Stimulated activated CD8-positive, alpha-beta memory T cell treated with anti-CD3 and anti-CD28 coated beads, Interleukin-7, amount 100 ng/mL, for 24 hours (primary cell): ENCODE results near the gene GRHL3.

Experiments
- DNase-seq: peaks from one replicate; pipeline ENCODE4 v3.0.0-alpha.2; 2020; ENCODE audit warnings: low read depth

Gene GRHL3

GRCh38 chr1:24374891-24375786 lies 56.0 kb downstream of the GRHL3 start:
- no peak for DNase-seq

- no peak for DNase-seq
These were observed 60.7 kb downstream of the GRHL3 start for GRCh38 chr1:24379733-24380315.

GRCh38 chr1:24380508-24380907 lies 61.4 kb downstream of the GRHL3 start:
- no peak for DNase-seq

GRCh38 chr1:24381256-24381655 lies 62.1 kb downstream of the GRHL3 start:
- DNase-seq = no peak

GRCh38 chr1:24382165-24382577 lies 63.0 kb downstream of the GRHL3 start:
- DNase-seq = no peak

GRCh38 chr1:24383381-24383940 lies 64.3 kb downstream of the GRHL3 start:
- DNase-seq = no peak

GRCh38 chr1:24384251-24385090 lies 65.3 kb downstream of the GRHL3 start:
- DNase-seq = no peak

- no peak for DNase-seq
These were observed 66.2 kb downstream of the GRHL3 start for GRCh38 chr1:24385160-24385940.

- DNase-seq = no peak
These were observed 67.1 kb downstream of the GRHL3 start for GRCh38 chr1:24386241-24386640.

- no peak for DNase-seq
These were observed 67.8 kb downstream of the GRHL3 start for GRCh38 chr1:24386931-24387330.

- DNase-seq = no peak
These were observed 68.5 kb downstream of the GRHL3 start for GRCh38 chr1:24387636-24388175.

- no peak for DNase-seq
These were observed 69.3 kb downstream of the GRHL3 start for GRCh38 chr1:24388331-24388885.

GRCh38 chr1:24389231-24389678 lies 70.1 kb downstream of the GRHL3 start:
- DNase-seq = no peak

GRCh38 chr1:24390924-24391782 lies 72.0 kb downstream of the GRHL3 start:
- peak; percentile 30 for DNase-seq

GRCh38 chr1:24391882-24392603 lies 72.9 kb downstream of the GRHL3 start:
- peak; percentile 33 for DNase-seq

- no peak for DNase-seq
These were observed 73.4 kb downstream of the GRHL3 start for GRCh38 chr1:24392604-24392946.

- no peak for DNase-seq
These were observed 74.0 kb downstream of the GRHL3 start for GRCh38 chr1:24392982-24393650.

GRCh38 chr1:24393892-24394291 lies 74.7 kb downstream of the GRHL3 start:
- no peak for DNase-seq

GRCh38 chr1:24400065-24400464 lies 80.9 kb downstream of the GRHL3 start:
- DNase-seq = no peak
